Measurements from ENCODE around the gene BCAS3.

BCAS3 gene

DNA sequence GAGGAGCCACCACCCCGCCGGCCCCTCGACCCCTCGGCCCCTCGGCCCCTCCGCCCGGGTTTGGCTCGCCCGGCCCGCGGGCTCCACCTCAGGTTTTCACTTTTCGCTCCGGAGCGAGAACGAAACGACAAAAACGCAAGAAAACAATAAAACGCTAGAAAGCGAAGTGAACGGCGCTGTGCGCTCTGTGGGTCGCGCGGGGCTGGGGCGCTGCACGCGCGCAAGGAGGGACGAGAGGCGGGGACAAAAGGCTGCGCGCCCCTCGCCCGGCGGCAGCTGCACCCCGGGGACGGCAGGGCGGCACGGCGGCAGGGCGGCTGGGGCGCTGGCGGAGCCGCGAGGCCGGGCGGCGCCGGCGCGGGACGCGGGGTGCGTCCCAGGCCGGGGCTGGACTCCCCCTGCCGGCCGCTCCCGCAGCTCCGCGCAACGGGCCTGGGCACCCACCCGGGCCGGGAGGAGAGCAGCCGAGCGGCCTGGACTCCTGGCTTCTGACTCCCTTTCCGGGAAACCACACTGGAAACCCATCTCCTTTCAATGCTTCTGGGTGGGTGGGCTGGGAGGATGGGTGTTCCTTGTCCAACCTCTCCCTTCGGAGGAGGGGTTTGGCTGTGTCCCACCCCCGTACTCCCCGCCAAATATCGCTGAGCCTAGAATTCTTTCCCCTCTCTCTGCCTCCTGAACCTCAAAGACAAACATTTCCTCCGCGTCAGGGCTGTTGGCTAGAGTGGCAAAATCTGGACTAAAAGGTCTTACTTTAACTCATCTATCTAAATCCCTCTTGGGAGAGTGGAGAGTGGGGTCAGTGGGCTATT lies 731.9 kb downstream of the BCAS3 start:
- TF ChIP-seq, protein P1, sequence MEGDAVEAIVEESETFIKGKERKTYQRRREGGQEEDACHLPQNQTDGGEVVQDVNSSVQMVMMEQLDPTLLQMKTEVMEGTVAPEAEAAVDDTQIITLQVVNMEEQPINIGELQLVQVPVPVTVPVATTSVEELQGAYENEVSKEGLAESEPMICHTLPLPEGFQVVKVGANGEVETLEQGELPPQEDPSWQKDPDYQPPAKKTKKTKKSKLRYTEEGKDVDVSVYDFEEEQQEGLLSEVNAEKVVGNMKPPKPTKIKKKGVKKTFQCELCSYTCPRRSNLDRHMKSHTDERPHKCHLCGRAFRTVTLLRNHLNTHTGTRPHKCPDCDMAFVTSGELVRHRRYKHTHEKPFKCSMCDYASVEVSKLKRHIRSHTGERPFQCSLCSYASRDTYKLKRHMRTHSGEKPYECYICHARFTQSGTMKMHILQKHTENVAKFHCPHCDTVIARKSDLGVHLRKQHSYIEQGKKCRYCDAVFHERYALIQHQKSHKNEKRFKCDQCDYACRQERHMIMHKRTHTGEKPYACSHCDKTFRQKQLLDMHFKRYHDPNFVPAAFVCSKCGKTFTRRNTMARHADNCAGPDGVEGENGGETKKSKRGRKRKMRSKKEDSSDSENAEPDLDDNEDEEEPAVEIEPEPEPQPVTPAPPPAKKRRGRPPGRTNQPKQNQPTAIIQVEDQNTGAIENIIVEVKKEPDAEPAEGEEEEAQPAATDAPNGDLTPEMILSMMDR (IDR thresholded peaks at IDR 0.05; ENCODE audit: control insufficient read depth, insufficient read depth, low read depth, low read length, missing control alignments): peak; percentile 44
- H3K4me3 ChIP-seq (ENCODE audit: control insufficient read depth, low read depth, low read length): peak overlapping the region; percentile 34
- no peak for DNase-seq (ENCODE audit: low read depth)

DNA sequence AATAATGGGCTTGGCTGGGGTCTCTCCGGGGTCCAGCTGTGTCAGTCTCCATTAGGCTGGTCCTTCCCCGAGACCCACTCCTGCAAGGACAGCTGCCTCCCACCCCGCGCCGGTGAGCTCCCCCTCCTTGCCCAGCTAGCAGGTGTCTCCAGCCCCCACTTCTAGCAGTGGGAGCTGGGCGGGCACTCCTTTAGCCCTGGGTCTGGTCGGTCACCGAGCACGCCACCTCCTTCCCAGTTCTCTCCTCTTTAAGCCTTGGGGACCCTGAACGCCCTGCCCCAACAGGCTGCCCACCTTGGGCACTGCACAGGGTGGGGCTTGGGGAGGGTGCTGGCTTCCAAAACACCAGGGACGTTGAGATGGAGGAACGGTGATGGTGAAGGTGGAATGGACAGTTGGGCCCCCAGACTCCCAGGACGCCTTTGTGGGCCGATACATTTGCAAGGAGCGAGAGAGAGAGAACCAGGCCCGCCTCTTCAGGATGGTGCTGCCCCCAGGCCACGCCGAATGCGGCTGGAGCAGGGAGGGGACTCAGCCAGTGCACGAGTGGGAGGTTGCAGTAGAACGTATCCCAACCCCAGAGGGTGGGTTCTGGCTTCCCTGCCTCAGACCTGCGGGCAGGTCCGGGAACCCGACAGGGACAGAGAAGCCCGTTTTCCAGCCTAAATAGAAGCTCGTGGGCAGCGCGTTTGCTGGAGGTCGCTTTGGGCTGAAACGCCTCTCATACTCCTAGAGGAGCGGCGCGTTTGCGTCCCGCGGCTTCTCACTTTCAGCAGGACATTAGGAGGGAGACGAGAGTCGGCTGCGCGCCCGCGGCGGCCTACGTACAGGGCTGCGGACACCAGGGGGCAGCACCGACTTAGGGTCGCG lies 732.7 kb downstream of the BCAS3 start:
- peak overlapping the region; percentile 61 for H3K4me3 ChIP-seq (ENCODE audit: control insufficient read depth, low read depth, low read length)
- DNase-seq (ENCODE audit: low read depth): no peak
- TF ChIP-seq, protein P1 (IDR thresholded peaks at IDR 0.05; ENCODE audit: control insufficient read depth, insufficient read depth, low read depth, low read length, missing control alignments): peak; percentile 56

DNA sequence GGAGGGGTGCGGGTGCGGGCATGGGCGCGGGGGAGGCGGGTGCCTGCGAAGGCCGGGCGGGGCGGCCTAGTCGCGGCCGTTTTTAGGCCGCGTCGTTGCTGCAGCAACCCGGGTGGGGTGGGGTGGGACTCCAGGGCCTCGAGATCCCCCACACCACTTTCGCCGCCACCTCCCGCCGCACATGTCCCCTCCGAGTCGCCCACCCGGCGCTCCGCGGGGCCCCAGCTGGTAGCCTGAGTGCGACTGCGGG lies 733.3 kb downstream of the BCAS3 start:
- DNase-seq (ENCODE audit: low read depth): no peak
- TF ChIP-seq, protein P1 (IDR thresholded peaks at IDR 0.05; ENCODE audit: control insufficient read depth, insufficient read depth, low read depth, low read length, missing control alignments): no peak
- peak overlapping the region; percentile 61 for H3K4me3 ChIP-seq (ENCODE audit: control insufficient read depth, low read depth, low read length)

DNA sequence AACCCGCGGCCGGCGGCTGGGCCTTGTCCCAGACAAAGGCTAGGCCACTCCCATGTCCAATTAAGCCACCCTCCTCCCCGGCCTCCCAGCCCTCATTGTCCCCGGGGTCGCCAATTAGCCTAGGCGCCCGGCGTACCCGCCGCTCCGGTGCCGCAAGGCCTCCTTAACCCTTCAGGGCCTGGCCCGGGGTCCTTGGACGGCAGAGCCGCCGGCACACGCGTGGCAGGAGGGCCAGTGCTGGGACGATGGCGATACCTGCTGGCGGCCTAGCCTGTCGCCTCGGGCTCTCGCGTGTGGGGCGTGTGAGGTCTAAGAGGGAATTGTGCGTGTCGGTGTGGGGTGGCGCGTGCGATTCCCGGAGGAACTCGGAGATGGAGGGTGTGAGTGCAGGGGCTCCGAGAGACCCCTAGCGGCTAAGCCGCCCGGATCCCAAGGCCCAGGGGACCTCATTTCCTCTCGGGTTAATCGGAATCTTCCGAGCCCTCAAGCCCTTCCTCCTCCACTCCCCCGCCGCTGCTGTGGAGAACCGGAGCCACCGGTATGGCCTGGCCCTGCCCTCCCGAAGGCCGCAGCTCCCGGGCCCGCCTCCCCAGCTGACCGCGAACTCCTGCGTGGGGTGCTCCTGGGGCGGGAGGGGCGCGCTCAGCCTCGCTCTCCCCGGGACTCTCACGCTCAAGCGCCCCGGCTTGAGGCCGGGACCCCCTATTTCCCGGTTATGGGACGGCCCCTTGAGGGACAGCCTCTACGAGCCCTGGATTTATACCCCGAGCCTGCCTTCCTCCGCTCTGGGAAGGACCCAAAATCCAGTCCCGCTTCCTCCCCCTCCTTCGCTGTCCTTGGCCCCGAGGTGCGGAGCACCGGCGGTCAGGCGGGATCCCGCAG lies 733.9 kb downstream of the BCAS3 start:
- peak overlapping the region; percentile 61 for H3K4me3 ChIP-seq (ENCODE audit: control insufficient read depth, low read depth, low read length)
- no peak for DNase-seq (ENCODE audit: low read depth)
- TF ChIP-seq, protein P1 (IDR thresholded peaks at IDR 0.05; ENCODE audit: control insufficient read depth, insufficient read depth, low read depth, low read length, missing control alignments): peak; percentile 36

DNA sequence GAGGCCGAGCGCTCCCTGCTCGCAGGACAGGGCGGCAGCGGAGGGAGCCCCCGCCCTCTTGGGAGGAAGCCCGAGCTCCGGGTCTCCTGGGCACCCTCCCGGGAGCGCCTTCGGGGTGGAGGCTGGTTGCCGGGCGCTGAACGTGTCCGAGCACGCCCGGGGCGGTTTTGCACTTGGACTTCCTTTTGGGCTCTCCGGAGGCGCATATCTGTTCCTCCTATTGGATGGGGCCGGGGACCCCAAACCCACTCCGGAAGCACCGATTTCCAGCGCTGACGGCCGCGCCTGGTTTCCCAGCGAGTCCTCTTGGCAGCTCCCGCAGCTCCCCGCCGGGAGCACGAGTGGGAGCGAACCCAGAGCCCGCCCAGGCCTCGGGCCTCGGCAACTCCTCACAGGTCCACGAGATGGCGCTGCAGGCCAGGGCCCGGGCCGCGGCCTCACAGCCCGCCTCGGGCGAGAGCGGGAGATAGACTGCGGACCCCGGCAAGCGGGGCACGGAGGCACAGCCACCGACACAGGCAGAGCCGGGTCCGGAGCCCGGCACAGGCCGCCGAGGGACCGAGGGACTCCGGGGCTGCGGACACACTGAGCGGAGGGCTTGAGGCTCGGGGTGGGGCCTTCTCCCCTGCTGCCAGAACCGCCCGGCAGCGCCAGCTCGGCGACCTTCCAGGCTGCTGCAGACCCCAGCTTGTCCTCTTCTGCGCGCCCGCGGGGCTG lies 734.6 kb downstream of the BCAS3 start:
- DNase-seq (ENCODE audit: low read depth): no peak
- peak overlapping the region; percentile 61 for H3K4me3 ChIP-seq (ENCODE audit: control insufficient read depth, low read depth, low read length)
- TF ChIP-seq, protein P1 (IDR thresholded peaks at IDR 0.05; ENCODE audit: control insufficient read depth, insufficient read depth, low read depth, low read length, missing control alignments): peak; percentile 87
